ENCODE measurements around the gene INTS2.
"Not testable (repeated sequence)": the region's sequence is repeated elsewhere in the genome, so short reads cannot be mapped to it uniquely, and the experiment has no call there.

GRCh38 chr17:61885865-61886264, 41.9 kb downstream of the INTS2 start:
- TF ChIP-seq EZH2phosphoT487 (IDR thresholded peaks at IDR 0.05; ENCODE audit: borderline replicate concordance, low read length); CTCF (conservative IDR thresholded peaks at IDR 0.05; ENCODE audit: low read depth, low read length); EZH2 (IDR thresholded peaks at IDR 0.05; ENCODE audit: low read length, unreplicated experiment): not testable (repeated sequence)
